Endodermal cell (in vitro differentiated cells): Measurements from ENCODE around the gene PGS1. TPM values are rescaled to one million over a fixed set of nuclear protein-coding genes. Genes with fewer than 3 reads are reported as not detected.

ENCODE experiments used
- DNase-seq: peaks from one replicate; pipeline ENCODE4 v3.0.0-alpha.2; 2017
- H3K27ac ChIP-seq: 2 replicates; pipeline ENCODE4 v1.5.1; 2013; ENCODE audit warnings: mild to moderate bottlenecking, low read depth, low read length, moderate library complexity
- H3K27me3 ChIP-seq: 2 replicates; pipeline ENCODE4 v1.6.1; 2013; ENCODE audit warnings: mild to moderate bottlenecking, low read length, moderate library complexity; ENCODE audit not compliant: insufficient read depth, control insufficient read depth, poor library complexity, severe bottlenecking
- H3K36me3 ChIP-seq: 2 replicates; pipeline ENCODE4 v1.7.0; 2013; ENCODE audit warnings: mild to moderate bottlenecking, low read length, moderate library complexity; ENCODE audit not compliant: control insufficient read depth, insufficient read depth
- H3K4me1 ChIP-seq: one replicate; pipeline ENCODE4 v1.7.0; 2013; ENCODE audit warnings: low read length; ENCODE audit not compliant: control insufficient read depth, insufficient read depth
- H3K4me3 ChIP-seq: 2 replicates; pipeline ENCODE4 v1.5.1; 2013; ENCODE audit warnings: mild to moderate bottlenecking, low read length, moderate library complexity
- H3K9ac ChIP-seq: 2 replicates; pipeline ENCODE4 v1.6.1; 2013; ENCODE audit warnings: mild to moderate bottlenecking, low read length, moderate library complexity; ENCODE audit not compliant: poor library complexity, severe bottlenecking; ENCODE audit errors: extremely low read depth
- H3K9me3 ChIP-seq: 2 replicates; pipeline ENCODE4 v1.6.1; 2013; ENCODE audit warnings: mild to moderate bottlenecking, low read length, moderate library complexity; ENCODE audit not compliant: control insufficient read depth
- H3K27ac Mint-ChIP-seq: 2 replicates; pipeline ENCODE4 v1.8.0; 2020; ENCODE audit warnings: mixed read lengths
- H3K27me3 Mint-ChIP-seq: 2 replicates; pipeline ENCODE4 v1.8.0; 2021; ENCODE audit warnings: mild to moderate bottlenecking, mixed read lengths; ENCODE audit not compliant: insufficient read depth
- H3K36me3 Mint-ChIP-seq: 2 replicates; pipeline ENCODE4 v1.8.0; 2020; ENCODE audit warnings: low read depth, mixed read lengths
- H3K4me1 Mint-ChIP-seq: 2 replicates; pipeline ENCODE4 v1.8.0; 2020; ENCODE audit warnings: mixed read lengths
- H3K4me3 Mint-ChIP-seq: 2 replicates; pipeline ENCODE4 v1.8.0; 2020; ENCODE audit warnings: mild to moderate bottlenecking, moderate library complexity, mixed read lengths
- H3K9me3 Mint-ChIP-seq: 2 replicates; pipeline ENCODE4 v1.8.0; 2020; ENCODE audit warnings: mild to moderate bottlenecking, mixed read lengths
- WGBS, 2 experiments: methylation state at CpG; one replicate each; pipeline versions ENCODE4 v1.1.5 to v1.1.7; 2013; ENCODE audit warnings: missing lambda C conversion rate in 2 of 2, mixed read lengths in 1 of 2; ENCODE audit not compliant: insufficient coverage in 1 of 2, insufficient read length in 1 of 2; 5-methylcytosine and 5-hydroxymethylcytosine counted together
- total RNA-seq, 2 donors: library from RNA; stranded (reverse); fragmentation: NEBNext Ultra II Directional in 1 of 2; extraction: Animal tissue kit (Norgen Biotek cat#: 25700) in 1 of 2; gene quantifications; 2 replicates in 1 of 2; 3 replicates in 1 of 2; pipeline ENCODE4 v1.2.1, GENCODE V29; 2021
- TF ChIP-seq, protein P1 (sequence below): fragments of 200-600 bp; sonication (generic); conservative IDR thresholded peaks from 2 replicates; pipeline ENCODE4 v1.5.0; 2021; ENCODE audit warnings: antibody characterized with exemption, mild to moderate bottlenecking

PGS1 gene
- total RNA-seq, 2 donors from 2014 or later, result 57.1 to 58.2 TPM

DNA sequence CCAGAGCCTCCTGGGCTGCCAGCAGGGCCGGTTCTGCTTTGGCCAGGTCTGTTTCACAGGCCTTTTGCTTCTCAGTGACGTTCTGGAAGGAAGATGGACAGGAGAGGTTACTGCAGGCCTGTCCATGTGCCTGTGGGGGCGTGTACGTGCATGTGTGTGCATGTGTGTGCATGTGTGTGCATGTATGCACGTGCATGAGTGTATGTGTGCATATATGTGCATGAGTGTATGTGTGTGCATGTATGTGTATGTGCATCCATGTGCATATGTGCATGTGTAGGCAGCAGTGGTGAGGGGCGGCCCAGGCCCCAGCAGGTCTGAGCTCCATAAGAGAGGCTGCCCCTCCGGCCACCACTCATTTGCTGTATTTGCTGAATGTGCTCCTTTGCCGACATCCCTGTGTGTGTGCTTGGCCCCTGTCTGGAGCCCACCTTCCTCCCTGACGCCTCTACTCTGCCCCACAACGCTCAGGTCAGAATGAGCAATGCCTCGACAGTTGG lies 81.8 kb downstream of the PGS1 start:
- H3K36me3 ChIP-seq, result no peaks in the 10 kb centered on the region
- TF ChIP-seq, protein P1, sequence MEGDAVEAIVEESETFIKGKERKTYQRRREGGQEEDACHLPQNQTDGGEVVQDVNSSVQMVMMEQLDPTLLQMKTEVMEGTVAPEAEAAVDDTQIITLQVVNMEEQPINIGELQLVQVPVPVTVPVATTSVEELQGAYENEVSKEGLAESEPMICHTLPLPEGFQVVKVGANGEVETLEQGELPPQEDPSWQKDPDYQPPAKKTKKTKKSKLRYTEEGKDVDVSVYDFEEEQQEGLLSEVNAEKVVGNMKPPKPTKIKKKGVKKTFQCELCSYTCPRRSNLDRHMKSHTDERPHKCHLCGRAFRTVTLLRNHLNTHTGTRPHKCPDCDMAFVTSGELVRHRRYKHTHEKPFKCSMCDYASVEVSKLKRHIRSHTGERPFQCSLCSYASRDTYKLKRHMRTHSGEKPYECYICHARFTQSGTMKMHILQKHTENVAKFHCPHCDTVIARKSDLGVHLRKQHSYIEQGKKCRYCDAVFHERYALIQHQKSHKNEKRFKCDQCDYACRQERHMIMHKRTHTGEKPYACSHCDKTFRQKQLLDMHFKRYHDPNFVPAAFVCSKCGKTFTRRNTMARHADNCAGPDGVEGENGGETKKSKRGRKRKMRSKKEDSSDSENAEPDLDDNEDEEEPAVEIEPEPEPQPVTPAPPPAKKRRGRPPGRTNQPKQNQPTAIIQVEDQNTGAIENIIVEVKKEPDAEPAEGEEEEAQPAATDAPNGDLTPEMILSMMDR, result no peak
- 86 to 90% methylated on average over 6 to 11 of the region's 11 CpGs for WGBS, 2 experiments
- H3K9ac ChIP-seq, result no peak overlapping the region
- Mint-ChIP-seq H3K36me3 (no peaks in the 10 kb centered on the region), H3K4me1 (no peaks in the 10 kb centered on the region), H3K4me3 (no peak overlapping the region), H3K27me3 (no peaks in the 10 kb centered on the region), H3K27ac (no peak overlapping the region), H3K9me3 (peaks cover 12% of the 10 kb centered on the region)
- H3K27me3 ChIP-seq, result no peaks in the 10 kb centered on the region
- DNase-seq, result no peak
- peaks cover 4% of the 10 kb centered on the region for H3K9me3 ChIP-seq
- no peak overlapping the region for H3K4me3 ChIP-seq
- no peaks in the 10 kb centered on the region for H3K4me1 ChIP-seq
- no peak overlapping the region for H3K27ac ChIP-seq

DNA sequence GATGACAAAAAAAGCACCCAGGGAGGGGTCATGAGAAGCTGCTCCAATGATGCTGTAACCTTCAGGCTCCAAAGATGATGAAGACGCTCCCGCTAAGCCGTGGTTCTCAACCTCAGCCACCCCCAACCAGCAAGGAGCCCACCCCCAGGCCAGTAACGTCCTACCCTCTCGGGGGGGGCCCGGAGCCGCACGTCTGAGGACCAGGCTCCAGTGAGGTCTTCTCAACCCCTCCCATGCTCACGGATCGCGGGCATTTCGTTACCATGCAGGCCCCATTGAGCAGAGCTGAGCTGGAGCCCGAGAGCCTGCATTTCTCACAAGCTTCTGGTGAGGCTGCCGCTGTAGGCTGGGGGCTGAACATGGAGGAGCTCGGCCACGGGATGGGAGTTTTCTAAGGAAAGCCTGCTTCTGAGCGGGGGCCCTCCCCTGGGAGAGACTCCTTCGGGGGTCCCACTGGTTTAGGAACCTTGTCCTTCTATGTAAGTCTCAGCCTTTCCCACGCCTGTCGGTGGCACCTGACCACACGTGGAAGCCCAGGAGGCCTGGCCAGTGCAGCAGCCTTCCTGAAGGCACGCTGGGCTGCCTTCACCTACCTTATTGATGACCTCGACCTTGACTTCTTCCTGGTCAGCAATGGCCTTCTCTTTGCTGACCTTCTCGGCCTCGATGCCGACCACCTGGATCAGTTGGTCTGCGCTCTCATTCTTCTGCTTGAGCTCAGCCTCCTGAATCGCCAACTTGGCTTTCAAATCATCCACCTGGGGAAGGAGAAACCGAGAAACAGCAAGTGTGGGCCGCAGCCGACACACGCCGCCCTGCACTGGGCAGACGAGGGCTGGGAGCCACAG lies 82.7 kb downstream of the PGS1 start:
- no peak overlapping the region for H3K27ac ChIP-seq
- Mint-ChIP-seq H3K36me3 (no peaks in the 10 kb centered on the region), H3K27me3 (no peaks in the 10 kb centered on the region), H3K27ac (no peak overlapping the region), H3K4me1 (no peaks in the 10 kb centered on the region), H3K4me3 (no peak overlapping the region), H3K9me3 (peaks cover 12% of the 10 kb centered on the region)
- H3K27me3 ChIP-seq, result no peaks in the 10 kb centered on the region
- 92 to 95% methylated on average over 28 to 34 of the region's 34 CpGs for WGBS, 2 experiments
- no peak for DNase-seq
- H3K9me3 ChIP-seq, result peaks cover 4% of the 10 kb centered on the region
- H3K4me3 ChIP-seq, result no peak overlapping the region
- TF ChIP-seq, protein P1, result no peak
- H3K36me3 ChIP-seq, result no peaks in the 10 kb centered on the region
- no peak overlapping the region for H3K9ac ChIP-seq
- no peaks in the 10 kb centered on the region for H3K4me1 ChIP-seq

DNA sequence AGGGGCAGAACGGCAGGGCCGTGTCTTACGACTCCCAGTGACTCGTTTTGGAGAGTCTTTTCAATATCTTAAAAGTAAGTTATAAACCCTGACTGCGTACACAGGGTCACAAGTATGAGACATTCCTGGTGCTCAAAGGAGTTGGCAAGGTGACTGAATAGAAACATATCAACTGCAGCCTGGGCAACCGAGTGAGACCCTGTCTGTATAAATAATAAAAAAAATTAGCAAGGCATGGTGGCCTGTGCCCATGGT lies 83.3 kb downstream of the PGS1 start:
- H3K4me3 ChIP-seq, result no peak overlapping the region
- H3K36me3 ChIP-seq, result no peaks in the 10 kb centered on the region
- H3K9me3 ChIP-seq, result peaks cover 4% of the 10 kb centered on the region
- WGBS, 2 experiments, result 71 to 77% methylated on average over 5 to 6 of the region's 6 CpGs
- peaks cover 12% of the 10 kb centered on the region for H3K9me3 Mint-ChIP-seq
- H3K4me3 Mint-ChIP-seq, result no peak overlapping the region
- TF ChIP-seq, protein P1, result no peak
- no peak overlapping the region for H3K27ac Mint-ChIP-seq
- no peaks in the 10 kb centered on the region for H3K4me1 ChIP-seq
- no peaks in the 10 kb centered on the region for H3K27me3 ChIP-seq
- H3K9ac ChIP-seq, result no peak overlapping the region
- H3K4me1 Mint-ChIP-seq, result no peaks in the 10 kb centered on the region
- H3K27ac ChIP-seq, result no peak overlapping the region
- no peaks in the 10 kb centered on the region for H3K36me3 Mint-ChIP-seq
- no peaks in the 10 kb centered on the region for H3K27me3 Mint-ChIP-seq
- DNase-seq, result no peak
